Astrocyte (in vitro differentiated cells and primary cell): ENCODE data around the gene TSHZ1.

Source experiments
- EZH2 ChIP-seq: IDR thresholded peaks from 2 replicates; pipeline ENCODE4 v1.6.1; 2012; ENCODE audit warnings: mild to moderate bottlenecking, low read length, inconsistent platforms; ENCODE audit not compliant: insufficient read depth
- TF ChIP-seq, protein P1 (sequence below): IDR thresholded peaks from 2 replicates; pipeline ENCODE4 v1.5.1; 2011; ENCODE audit warnings: low read depth, mild to moderate bottlenecking, inconsistent platforms, low read length, moderate library complexity; ENCODE audit not compliant: insufficient read depth

GRCh38 chr18:75200071-75200470 lies 10.5 kb upstream of the TSHZ1 start:
- TF ChIP-seq, protein P1, sequence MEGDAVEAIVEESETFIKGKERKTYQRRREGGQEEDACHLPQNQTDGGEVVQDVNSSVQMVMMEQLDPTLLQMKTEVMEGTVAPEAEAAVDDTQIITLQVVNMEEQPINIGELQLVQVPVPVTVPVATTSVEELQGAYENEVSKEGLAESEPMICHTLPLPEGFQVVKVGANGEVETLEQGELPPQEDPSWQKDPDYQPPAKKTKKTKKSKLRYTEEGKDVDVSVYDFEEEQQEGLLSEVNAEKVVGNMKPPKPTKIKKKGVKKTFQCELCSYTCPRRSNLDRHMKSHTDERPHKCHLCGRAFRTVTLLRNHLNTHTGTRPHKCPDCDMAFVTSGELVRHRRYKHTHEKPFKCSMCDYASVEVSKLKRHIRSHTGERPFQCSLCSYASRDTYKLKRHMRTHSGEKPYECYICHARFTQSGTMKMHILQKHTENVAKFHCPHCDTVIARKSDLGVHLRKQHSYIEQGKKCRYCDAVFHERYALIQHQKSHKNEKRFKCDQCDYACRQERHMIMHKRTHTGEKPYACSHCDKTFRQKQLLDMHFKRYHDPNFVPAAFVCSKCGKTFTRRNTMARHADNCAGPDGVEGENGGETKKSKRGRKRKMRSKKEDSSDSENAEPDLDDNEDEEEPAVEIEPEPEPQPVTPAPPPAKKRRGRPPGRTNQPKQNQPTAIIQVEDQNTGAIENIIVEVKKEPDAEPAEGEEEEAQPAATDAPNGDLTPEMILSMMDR: no peak
- no peak for TF ChIP-seq EZH2
